IPS-15b (cell line): ENCODE measurements around the gene RPRD1B.

Experiments used
- H3K27me3 ChIP-seq: one replicate; pipeline ENCODE4 v1.6.1; 2013; ENCODE audit warnings: low read length; ENCODE audit not compliant: control insufficient read depth, insufficient read depth
- H3K36me3 ChIP-seq: one replicate; pipeline ENCODE4 v1.6.1; 2013; ENCODE audit warnings: low read length; ENCODE audit not compliant: control insufficient read depth, insufficient read depth
- H3K4me1 ChIP-seq: one replicate; pipeline ENCODE4 v1.6.1; 2013; ENCODE audit warnings: mild to moderate bottlenecking, low read length; ENCODE audit not compliant: control insufficient read depth, insufficient read depth
- H3K4me3 ChIP-seq: one replicate; pipeline ENCODE4 v1.5.1; 2013; ENCODE audit warnings: low read depth, low read length
- H3K9ac ChIP-seq: one replicate; pipeline ENCODE4 v1.6.1; 2013; ENCODE audit warnings: low read depth, mild to moderate bottlenecking, low read length
- H3K9me3 ChIP-seq: one replicate; pipeline ENCODE4 v1.6.1; 2013; ENCODE audit warnings: mild to moderate bottlenecking, low read length; ENCODE audit not compliant: control insufficient read depth, insufficient read depth

Gene RPRD1B

GRCh38 chr20:38123021-38123587, 89.6 kb downstream of the RPRD1B start:
- H3K36me3 ChIP-seq: no peaks in the 10 kb centered on the region
- no peaks in the 10 kb centered on the region for H3K27me3 ChIP-seq
- no peak overlapping the region for H3K4me3 ChIP-seq
- no peak overlapping the region for H3K9ac ChIP-seq
- H3K9me3 ChIP-seq: no peaks in the 10 kb centered on the region
- H3K4me1 ChIP-seq: no peaks in the 10 kb centered on the region

- no peaks in the 10 kb centered on the region for H3K9me3 ChIP-seq
- H3K9ac ChIP-seq: no peak overlapping the region
- H3K4me1 ChIP-seq: no peaks in the 10 kb centered on the region
- no peaks in the 10 kb centered on the region for H3K27me3 ChIP-seq
- no peaks in the 10 kb centered on the region for H3K36me3 ChIP-seq
- H3K4me3 ChIP-seq: no peak overlapping the region
Observed at GRCh38 chr20:38125157-38126056, 91.9 kb downstream of the RPRD1B start.

DNA sequence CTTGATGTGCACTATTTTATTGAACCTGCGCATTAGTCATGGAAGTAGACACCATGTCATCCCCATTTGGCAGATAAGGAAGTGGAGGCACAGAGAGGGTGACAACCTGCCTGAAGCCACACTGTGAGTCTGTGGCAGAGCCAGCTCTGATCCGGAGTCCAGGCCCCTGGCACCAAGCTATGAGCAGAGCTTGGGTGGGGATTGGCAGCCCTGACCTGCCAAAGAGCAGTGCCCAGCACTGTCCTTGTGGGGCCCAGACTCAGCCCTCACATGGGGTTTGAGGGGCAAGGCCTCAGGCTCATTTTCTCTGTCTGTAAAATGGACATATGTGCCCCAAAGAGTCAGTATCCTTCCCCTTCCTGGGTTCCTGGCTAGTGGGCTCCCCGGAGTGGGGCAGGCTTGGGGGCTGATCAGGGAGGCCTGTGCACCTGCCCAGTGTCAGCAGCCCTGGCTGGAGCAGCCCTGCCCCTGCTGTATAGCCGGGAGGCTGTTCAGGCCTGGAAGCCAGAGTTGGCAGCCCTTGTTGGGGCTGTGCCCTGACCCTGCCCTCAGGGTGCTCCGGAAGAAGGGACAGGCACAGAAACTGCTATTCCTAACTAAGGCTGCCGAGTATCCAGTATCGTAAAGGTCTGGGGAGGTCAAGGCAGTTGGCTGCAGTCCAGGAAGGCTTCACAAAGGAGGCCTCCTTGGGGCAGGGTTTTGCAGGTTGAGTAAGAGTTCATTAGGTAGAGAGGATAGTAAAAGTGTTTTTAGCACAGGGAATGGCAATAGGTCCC, 92.8 kb downstream of the RPRD1B start:
- Histone ChIP-seq H3K36me3 (no peaks in the 10 kb centered on the region), H3K9ac (no peak overlapping the region), H3K9me3 (no peaks in the 10 kb centered on the region), H3K4me1 (no peaks in the 10 kb centered on the region), H3K27me3 (no peaks in the 10 kb centered on the region), H3K4me3 (no peak overlapping the region)

DNA sequence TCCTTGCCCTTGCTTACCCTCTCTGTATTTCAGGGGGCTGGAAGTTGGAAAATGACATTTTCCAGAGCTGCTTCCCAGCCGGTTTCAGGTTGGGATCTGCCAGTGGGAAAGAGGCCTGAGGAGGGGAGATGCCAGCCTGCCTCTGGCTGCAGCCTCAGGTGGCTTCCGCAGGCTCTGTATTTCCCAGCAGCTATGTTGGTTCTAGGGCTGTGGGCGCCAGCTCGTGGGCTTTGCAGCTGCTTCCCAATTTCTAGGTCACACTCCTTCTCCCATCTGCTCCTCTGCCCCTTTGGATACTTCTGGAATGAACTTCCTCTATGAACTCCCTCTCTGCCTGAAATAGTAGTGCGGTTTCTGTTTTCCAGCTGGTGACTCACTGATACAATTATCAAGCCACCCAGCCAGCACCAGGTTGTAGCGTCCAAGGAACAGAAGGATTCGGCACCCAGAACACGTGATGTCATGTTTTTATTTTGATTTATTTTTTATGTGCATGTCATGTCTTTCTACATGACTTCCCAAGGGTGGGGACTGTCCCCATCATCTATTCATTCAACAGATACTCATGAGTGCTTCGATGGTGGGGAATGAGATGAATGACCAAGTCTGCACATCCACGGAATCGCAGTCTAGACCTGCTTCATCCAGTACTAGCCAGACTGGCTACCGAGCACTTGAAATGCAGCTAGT, 93.5 kb downstream of the RPRD1B start:
- H3K9ac ChIP-seq: no peak overlapping the region
- no peaks in the 10 kb centered on the region for H3K36me3 ChIP-seq
- H3K9me3 ChIP-seq: no peaks in the 10 kb centered on the region
- H3K4me1 ChIP-seq: no peaks in the 10 kb centered on the region
- H3K4me3 ChIP-seq: no peak overlapping the region
- H3K27me3 ChIP-seq: no peaks in the 10 kb centered on the region

DNA sequence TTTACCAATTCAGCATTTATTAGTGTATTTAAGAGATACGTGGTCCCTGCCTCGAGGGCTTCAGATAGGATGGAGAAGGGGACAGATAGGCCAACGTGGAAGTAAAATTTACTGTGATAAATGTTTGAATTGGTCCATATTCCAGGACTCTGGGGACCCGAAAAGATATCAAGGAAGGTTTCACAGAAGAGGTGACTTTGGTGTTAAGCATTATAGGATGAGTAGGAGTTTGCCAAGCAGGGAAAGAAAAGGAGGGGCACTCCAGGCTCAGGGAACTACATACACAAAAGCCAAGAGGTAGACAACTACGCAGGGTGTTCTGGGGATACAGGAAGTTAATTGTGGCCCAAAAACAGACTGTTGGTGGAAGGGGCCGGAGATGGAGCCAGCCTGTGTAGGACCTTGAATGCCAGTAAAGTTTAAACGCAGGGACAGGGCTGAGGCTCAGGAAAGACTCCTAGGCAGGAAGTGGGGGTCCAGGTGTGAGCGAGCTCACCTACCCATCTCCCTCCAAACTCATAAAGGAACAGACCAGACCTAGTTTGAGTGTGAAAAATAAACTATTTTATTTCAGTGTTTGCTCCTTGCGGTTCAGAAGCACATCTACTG, 94.5 kb downstream of the RPRD1B start:
- Histone ChIP-seq H3K4me3 (no peak overlapping the region), H3K9ac (no peak overlapping the region), H3K27me3 (no peaks in the 10 kb centered on the region), H3K4me1 (no peaks in the 10 kb centered on the region), H3K9me3 (no peaks in the 10 kb centered on the region), H3K36me3 (no peaks in the 10 kb centered on the region)

DNA sequence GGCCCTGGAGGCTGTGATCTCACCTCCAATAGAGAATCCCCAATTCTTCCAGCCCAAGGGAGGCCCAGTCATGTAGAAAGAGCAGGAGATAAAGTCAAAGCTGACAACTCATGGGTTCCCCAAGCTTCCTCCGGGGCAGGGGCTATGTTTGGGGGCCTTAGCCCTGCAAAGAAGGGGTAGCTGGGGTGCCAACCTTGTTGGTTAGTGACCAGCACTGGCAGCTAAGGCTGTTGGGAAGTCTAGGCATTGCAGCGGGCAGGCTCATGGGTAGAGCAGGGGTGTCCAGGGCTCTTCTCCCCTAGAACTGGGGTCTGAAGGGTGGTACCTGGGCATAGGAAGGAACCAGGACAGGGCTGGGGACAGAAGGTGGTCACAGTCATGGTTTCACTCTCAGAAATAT, 95.1 kb downstream of the RPRD1B start:
- Histone ChIP-seq H3K9ac (no peak overlapping the region), H3K27me3 (no peaks in the 10 kb centered on the region), H3K4me3 (no peak overlapping the region), H3K4me1 (no peaks in the 10 kb centered on the region), H3K36me3 (no peaks in the 10 kb centered on the region), H3K9me3 (no peaks in the 10 kb centered on the region)

- H3K4me1 ChIP-seq: no peaks in the 10 kb centered on the region
- no peaks in the 10 kb centered on the region for H3K27me3 ChIP-seq
- no peak overlapping the region for H3K9ac ChIP-seq
- no peak overlapping the region for H3K4me3 ChIP-seq
- no peaks in the 10 kb centered on the region for H3K9me3 ChIP-seq
- H3K36me3 ChIP-seq: no peaks in the 10 kb centered on the region
Observed at GRCh38 chr20:38129248-38129865, 95.8 kb downstream of the RPRD1B start.

DNA sequence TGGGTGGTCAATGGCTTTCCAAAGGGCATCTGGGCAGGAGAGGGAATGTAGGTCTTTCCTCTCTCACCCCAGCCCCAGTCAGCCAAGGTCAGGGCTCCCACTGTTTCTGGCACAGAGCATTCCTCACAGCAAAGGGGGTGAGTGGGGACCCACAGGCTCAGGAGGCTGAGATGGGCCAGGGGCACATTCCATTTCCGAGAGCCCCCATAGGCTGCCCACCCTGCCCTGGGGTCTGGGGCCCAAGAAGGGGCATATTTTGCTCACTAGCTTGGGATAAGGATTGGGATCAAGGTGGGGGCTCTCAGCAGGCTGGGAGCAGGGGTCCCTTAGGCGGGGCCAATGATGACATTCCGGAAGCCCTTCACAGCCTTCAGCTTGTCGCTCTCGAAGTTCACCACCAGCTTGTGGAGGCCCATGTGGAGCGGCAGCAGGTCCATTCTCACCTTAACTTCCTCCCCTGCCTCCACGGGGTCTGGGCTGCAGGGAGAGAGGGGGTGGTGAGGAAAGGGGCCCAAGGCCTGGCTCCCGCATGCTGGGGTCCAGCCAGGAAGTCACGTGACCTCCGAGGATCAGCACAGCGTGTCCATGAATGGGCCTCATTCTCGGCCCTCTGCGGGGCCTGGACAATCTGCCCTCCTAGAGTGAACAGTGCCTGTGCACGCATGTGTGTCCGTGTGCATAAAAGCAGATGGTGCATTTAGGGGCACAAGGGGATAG, 96.5 kb downstream of the RPRD1B start:
- H3K9ac ChIP-seq: no peak overlapping the region
- H3K9me3 ChIP-seq: no peaks in the 10 kb centered on the region

DNA sequence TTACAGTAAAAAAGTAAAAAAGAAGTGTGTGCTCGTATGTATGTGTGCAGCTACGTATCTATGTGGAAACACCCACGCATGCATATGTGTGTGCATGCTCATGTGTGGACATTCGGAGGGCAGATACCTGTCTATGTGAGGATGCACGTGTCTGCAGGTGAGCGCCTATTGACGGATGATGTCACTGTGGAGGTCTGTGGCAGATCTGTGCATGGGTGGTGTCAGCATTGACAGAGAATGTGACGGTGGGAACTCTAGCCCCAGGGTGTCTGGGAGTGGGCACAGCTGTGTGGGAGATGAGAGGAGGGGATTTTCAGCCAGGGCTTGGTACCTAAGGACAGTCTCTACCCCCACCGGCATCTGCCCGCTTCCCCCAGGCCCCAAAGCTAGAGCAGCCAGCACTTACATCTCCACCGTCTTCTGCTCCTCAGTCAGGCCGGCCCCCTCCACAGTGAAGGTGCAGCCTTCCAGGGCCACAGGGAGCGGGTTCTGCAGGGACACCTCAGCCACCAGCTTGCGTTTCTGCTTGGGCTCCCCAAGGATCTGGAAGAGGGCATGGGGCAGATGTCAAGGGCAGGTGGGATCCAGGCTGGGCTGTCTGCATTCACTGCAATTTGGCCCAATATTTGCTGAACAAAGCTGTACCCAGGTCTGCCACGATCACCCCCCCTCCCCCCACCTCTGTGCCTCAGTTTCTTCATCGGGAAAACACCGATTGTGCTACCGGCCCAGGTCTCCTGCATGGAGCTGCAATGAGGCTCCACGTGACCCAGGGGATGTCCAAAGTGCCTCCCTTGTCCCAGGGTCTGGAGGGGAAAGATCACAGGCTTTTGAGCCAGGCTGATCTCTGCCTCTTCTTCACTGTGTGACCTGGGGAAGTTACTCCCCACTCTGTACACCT, 97.4 kb downstream of the RPRD1B start:
- H3K9ac ChIP-seq: no peak overlapping the region
- no peaks in the 10 kb centered on the region for H3K9me3 ChIP-seq
- no peaks in the 10 kb centered on the region for H3K36me3 ChIP-seq
- no peak overlapping the region for H3K4me3 ChIP-seq
- no peaks in the 10 kb centered on the region for H3K27me3 ChIP-seq
- no peaks in the 10 kb centered on the region for H3K4me1 ChIP-seq

More for the DNA sequence above, 96.5 kb downstream of the RPRD1B start:
- H3K4me1 ChIP-seq: no peaks in the 10 kb centered on the region
- no peaks in the 10 kb centered on the region for H3K27me3 ChIP-seq
- no peak overlapping the region for H3K4me3 ChIP-seq
- H3K36me3 ChIP-seq: no peaks in the 10 kb centered on the region

DNA sequence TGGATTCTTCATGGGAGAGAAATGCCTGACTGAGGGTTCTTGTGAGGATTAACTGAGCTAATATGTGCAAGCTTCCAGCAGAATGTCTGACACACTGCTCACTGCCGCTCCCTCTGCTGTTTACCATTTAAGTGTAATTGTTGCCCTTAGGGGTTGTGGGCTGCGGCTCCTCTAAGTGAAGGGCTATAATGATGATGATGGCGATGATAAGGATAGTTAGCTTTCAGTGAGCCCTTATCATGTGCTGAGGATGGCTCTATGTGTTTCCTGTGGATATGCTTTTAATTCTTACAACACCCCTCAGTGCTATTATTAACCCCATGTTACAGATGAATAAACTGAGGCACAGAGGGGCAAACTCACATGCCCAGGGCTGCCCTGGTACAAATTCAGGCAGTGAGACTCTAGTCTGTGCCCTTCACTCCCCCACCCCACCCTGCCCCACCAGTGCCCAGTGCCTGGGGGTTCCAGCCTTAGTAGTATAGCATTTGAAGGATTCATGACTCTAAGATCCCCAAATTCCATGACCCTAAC, 98.1 kb downstream of the RPRD1B start:
- H3K36me3 ChIP-seq: no peaks in the 10 kb centered on the region

More for the DNA sequence above, 98.1 kb downstream of the RPRD1B start:
- no peaks in the 10 kb centered on the region for H3K27me3 ChIP-seq
- no peaks in the 10 kb centered on the region for H3K4me1 ChIP-seq
- no peaks in the 10 kb centered on the region for H3K9me3 ChIP-seq
- H3K9ac ChIP-seq: no peak overlapping the region
- no peak overlapping the region for H3K4me3 ChIP-seq
